Endothelial cell of umbilical vein (primary cell): ENCODE results near the gene IQSEC2.

Source experiments
- EZH2 ChIP-seq: IDR thresholded peaks from 2 replicates; pipeline ENCODE4 v1.6.1; 2012; ENCODE audit warnings: borderline replicate concordance, low read depth, mild to moderate bottlenecking, moderate library complexity, low read length, inconsistent platforms; ENCODE audit not compliant: severe bottlenecking
- GATA2 ChIP-seq: IDR thresholded peaks from 2 replicates; pipeline ENCODE4 v1.7.0; 2011; ENCODE audit warnings: low read depth, mild to moderate bottlenecking, moderate library complexity, mixed read lengths, low read length; ENCODE audit not compliant: insufficient read length, insufficient read depth
- JUN ChIP-seq: IDR thresholded peaks from 2 replicates; pipeline ENCODE4 v1.6.1; 2011; ENCODE audit warnings: borderline replicate concordance, low read depth; ENCODE audit not compliant: insufficient read length, insufficient read depth
- POLR2AphosphoS5 ChIP-seq: IDR thresholded peaks from 2 replicates; pipeline ENCODE4 v1.6.1; 2012; ENCODE audit warnings: low read depth, mild to moderate bottlenecking, control low read depth, low read length, moderate library complexity; ENCODE audit not compliant: insufficient read depth
- TF ChIP-seq, protein P1 (sequence below), 2 donors: IDR thresholded peaks; 1 replicate in 1 of 2; 2 replicates in 1 of 2; pipeline ENCODE4 v1.5.1; 2011; ENCODE audit warnings: low read length in 2 of 2, mild to moderate bottlenecking in 2 of 2, moderate library complexity in 2 of 2, control low read depth in 1 of 2, inconsistent platforms in 1 of 2, low read depth in 1 of 2; ENCODE audit not compliant: insufficient read depth in 1 of 2; ENCODE audit errors: extremely low read depth in 1 of 2

DNA sequence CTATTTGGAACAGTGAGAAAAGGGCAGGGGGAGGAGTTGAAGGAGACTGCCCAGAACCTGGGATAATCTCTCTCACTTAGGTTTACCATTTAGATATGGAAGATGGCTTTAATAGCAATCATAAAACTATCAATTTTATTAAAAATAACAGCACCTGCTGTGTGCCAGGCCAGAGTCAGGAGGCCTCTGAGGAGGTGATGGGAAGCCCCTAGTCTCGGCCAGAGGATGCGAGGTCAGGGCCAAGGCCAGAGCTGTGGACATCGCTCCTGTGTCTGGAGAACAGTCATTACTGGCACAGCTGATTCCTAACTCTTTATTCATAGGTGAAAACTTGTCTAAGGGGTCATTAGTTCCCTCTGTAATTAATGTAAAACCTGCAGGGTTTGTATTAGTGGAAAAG is 4.2 kb upstream of the IQSEC2 start:
- TF ChIP-seq GATA2, result no peak
- TF ChIP-seq, protein P1, sequence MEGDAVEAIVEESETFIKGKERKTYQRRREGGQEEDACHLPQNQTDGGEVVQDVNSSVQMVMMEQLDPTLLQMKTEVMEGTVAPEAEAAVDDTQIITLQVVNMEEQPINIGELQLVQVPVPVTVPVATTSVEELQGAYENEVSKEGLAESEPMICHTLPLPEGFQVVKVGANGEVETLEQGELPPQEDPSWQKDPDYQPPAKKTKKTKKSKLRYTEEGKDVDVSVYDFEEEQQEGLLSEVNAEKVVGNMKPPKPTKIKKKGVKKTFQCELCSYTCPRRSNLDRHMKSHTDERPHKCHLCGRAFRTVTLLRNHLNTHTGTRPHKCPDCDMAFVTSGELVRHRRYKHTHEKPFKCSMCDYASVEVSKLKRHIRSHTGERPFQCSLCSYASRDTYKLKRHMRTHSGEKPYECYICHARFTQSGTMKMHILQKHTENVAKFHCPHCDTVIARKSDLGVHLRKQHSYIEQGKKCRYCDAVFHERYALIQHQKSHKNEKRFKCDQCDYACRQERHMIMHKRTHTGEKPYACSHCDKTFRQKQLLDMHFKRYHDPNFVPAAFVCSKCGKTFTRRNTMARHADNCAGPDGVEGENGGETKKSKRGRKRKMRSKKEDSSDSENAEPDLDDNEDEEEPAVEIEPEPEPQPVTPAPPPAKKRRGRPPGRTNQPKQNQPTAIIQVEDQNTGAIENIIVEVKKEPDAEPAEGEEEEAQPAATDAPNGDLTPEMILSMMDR (IDR thresholded peaks at IDR 0.05; ENCODE audit: extremely low read depth in 1 of 2, insufficient read depth in 1 of 2, low read depth in 1 of 2, low read length in 2 of 2), result no peak
- no peak for TF ChIP-seq EZH2
- TF ChIP-seq POLR2AphosphoS5, result no peak
- no peak for TF ChIP-seq JUN
